Measurements from ENCODE around the gene FSTL4. TPM values are rescaled to one million over a fixed set of nuclear protein-coding genes. Genes with fewer than 3 reads are reported as not detected.

The FSTL4 gene
- total RNA-seq, 1 donor from 2014 or later: 0.07 TPM

- Mint-ChIP-seq H3K4me1 (ENCODE audit: low read depth) (peaks cover 9% of the 10 kb centered on the region), H3K9me3 (ENCODE audit: low read depth) (no peaks in the 10 kb centered on the region), H3K27ac (ENCODE audit: unreplicated experiment) (no peak overlapping the region), H3K4me3 (ENCODE audit: unreplicated experiment) (no peak overlapping the region), H3K27me3 (ENCODE audit: low read depth) (peaks cover 30% of the 10 kb centered on the region), H3K36me3 (ENCODE audit: low read depth) (no peaks in the 10 kb centered on the region)
- DNase-seq (ENCODE audit: low spot score): no peak
- TF ChIP-seq, protein P1, sequence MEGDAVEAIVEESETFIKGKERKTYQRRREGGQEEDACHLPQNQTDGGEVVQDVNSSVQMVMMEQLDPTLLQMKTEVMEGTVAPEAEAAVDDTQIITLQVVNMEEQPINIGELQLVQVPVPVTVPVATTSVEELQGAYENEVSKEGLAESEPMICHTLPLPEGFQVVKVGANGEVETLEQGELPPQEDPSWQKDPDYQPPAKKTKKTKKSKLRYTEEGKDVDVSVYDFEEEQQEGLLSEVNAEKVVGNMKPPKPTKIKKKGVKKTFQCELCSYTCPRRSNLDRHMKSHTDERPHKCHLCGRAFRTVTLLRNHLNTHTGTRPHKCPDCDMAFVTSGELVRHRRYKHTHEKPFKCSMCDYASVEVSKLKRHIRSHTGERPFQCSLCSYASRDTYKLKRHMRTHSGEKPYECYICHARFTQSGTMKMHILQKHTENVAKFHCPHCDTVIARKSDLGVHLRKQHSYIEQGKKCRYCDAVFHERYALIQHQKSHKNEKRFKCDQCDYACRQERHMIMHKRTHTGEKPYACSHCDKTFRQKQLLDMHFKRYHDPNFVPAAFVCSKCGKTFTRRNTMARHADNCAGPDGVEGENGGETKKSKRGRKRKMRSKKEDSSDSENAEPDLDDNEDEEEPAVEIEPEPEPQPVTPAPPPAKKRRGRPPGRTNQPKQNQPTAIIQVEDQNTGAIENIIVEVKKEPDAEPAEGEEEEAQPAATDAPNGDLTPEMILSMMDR (IDR thresholded peaks at IDR 0.05): no peak
Measured at GRCh38 chr5:133425764-133426163, 186.6 kb downstream of the FSTL4 start.

- H3K27me3 Mint-ChIP-seq (ENCODE audit: low read depth): peaks cover 26% of the 10 kb centered on the region
- TF ChIP-seq, protein P1 (IDR thresholded peaks at IDR 0.05): no peak
- peaks cover 9% of the 10 kb centered on the region for H3K4me1 Mint-ChIP-seq (ENCODE audit: low read depth)
- no peak overlapping the region for H3K27ac Mint-ChIP-seq (ENCODE audit: unreplicated experiment)
- DNase-seq (ENCODE audit: low spot score): no peak
- H3K4me3 Mint-ChIP-seq (ENCODE audit: unreplicated experiment): no peak overlapping the region
- no peaks in the 10 kb centered on the region for H3K9me3 Mint-ChIP-seq (ENCODE audit: low read depth)
- no peaks in the 10 kb centered on the region for H3K36me3 Mint-ChIP-seq (ENCODE audit: low read depth)
Measured at GRCh38 chr5:133425222-133425621, 187.1 kb downstream of the FSTL4 start.

DNA sequence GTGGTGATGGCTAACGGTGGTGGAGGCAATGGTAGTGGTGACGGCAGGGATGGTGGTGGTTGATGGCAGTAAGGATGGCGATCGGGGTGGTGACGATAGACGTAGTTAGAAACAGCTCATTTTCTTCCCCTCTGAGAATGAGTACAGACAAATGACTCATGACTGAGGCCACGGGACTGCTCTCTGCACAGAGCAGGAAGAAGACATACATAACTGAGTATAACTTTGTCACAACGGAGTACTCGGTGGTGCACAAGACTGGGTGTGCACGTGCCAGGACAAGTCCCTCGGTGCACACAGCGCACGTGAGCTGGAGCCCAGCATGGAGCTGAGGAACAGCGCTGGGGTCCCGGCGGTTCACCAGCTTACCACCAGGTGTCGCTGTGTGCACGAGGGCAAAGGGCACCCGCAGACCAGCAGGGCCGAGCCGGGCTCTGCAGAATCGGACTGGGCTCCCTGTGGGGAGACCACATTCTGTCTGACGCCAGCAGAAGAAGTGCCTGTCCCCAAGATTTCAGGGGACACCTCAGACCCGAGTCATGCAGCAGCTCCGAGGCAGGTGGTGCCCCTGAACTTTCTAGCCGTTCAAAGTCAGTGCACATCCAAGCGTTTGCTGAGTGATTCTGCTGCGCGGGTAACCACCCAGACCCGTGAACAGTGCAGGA, 188.6 kb downstream of the FSTL4 start:
- Mint-ChIP-seq H3K4me3 (ENCODE audit: unreplicated experiment) (no peak overlapping the region), H3K27ac (ENCODE audit: unreplicated experiment) (no peak overlapping the region), H3K36me3 (ENCODE audit: low read depth) (no peaks in the 10 kb centered on the region), H3K27me3 (ENCODE audit: low read depth) (peaks cover 23% of the 10 kb centered on the region), H3K9me3 (ENCODE audit: low read depth) (peaks cover 3% of the 10 kb centered on the region), H3K4me1 (ENCODE audit: low read depth) (peaks cover 9% of the 10 kb centered on the region)
- TF ChIP-seq, protein P1 (IDR thresholded peaks at IDR 0.05): peak; percentile 100
- peak; percentile 89 for DNase-seq (ENCODE audit: low spot score)

DNA sequence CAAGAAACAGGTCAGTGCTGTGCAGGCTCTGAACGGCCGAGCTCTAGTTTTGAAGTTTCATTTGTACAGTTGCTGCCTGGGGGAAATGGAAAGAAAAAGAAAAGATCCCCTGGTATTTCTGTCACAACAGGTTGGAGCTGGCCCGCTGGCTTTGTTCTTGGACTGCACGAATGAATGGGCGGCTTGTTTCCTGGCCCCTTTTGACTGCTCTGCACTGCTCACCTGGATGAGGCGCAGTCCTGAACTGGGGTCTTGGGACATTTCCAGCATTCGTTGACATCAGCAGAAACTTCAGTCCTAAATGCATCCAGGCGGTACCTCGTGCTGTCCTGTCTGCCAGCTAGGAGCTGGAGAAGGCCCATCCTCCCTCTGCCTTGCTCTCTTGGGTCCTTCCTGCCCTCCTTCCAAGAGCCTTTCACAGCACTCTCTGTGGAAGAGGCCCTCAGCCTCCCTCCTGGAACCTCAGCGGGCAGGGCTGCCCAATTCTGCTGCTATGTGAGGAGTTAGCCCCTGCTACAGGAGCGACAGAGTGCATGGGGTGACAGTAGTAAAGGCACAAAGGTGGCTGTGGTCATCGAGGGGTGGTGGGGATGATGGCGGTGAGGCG, 189.2 kb downstream of the FSTL4 start:
- Mint-ChIP-seq H3K27me3 (ENCODE audit: low read depth) (peaks cover 25% of the 10 kb centered on the region), H3K36me3 (ENCODE audit: low read depth) (no peaks in the 10 kb centered on the region), H3K9me3 (ENCODE audit: low read depth) (peaks cover 3% of the 10 kb centered on the region), H3K27ac (ENCODE audit: unreplicated experiment) (no peak overlapping the region), H3K4me1 (ENCODE audit: low read depth) (peaks cover 9% of the 10 kb centered on the region), H3K4me3 (ENCODE audit: unreplicated experiment) (no peak overlapping the region)
- no peak for DNase-seq (ENCODE audit: low spot score)
- TF ChIP-seq, protein P1 (IDR thresholded peaks at IDR 0.05): no peak

DNA sequence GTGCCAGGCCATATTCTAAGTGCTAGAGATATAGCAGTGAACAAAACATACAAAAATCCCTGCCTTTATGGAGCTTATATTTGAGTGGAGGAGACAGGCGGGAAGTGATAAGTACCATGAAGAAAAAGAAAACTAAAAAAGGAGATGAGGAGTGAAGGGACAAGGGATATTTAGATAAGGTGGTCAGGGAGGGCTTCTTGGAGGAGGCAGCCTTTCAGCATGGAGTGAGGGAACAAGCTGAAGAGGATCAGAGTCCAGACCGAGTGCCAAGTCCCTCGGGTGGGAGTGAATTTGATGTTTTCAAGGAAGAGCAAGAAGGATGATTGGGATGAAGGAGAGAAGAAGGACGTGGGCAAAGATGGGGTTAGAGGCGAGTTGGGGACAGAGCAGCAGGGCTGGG, 190.5 kb downstream of the FSTL4 start:
- no peak for DNase-seq (ENCODE audit: low spot score)
- H3K27me3 Mint-ChIP-seq (ENCODE audit: low read depth): peaks cover 23% of the 10 kb centered on the region
- H3K9me3 Mint-ChIP-seq (ENCODE audit: low read depth): peaks cover 8% of the 10 kb centered on the region
- TF ChIP-seq, protein P1 (IDR thresholded peaks at IDR 0.05): no peak
- no peak overlapping the region for H3K27ac Mint-ChIP-seq (ENCODE audit: unreplicated experiment)
- no peak overlapping the region for H3K4me3 Mint-ChIP-seq (ENCODE audit: unreplicated experiment)
- H3K36me3 Mint-ChIP-seq (ENCODE audit: low read depth): no peaks in the 10 kb centered on the region
- H3K4me1 Mint-ChIP-seq (ENCODE audit: low read depth): peaks cover 9% of the 10 kb centered on the region
